NCI-H1930 (cell line): ENCODE measurements around the gene HSPB9.

ENCODE experiments used
- DNase-seq, 2 experiments: peaks; one replicate each; lab custom pipeline; 2025; lab: John Stamatoyannopoulos, UW

HSPB9 gene

DNA sequence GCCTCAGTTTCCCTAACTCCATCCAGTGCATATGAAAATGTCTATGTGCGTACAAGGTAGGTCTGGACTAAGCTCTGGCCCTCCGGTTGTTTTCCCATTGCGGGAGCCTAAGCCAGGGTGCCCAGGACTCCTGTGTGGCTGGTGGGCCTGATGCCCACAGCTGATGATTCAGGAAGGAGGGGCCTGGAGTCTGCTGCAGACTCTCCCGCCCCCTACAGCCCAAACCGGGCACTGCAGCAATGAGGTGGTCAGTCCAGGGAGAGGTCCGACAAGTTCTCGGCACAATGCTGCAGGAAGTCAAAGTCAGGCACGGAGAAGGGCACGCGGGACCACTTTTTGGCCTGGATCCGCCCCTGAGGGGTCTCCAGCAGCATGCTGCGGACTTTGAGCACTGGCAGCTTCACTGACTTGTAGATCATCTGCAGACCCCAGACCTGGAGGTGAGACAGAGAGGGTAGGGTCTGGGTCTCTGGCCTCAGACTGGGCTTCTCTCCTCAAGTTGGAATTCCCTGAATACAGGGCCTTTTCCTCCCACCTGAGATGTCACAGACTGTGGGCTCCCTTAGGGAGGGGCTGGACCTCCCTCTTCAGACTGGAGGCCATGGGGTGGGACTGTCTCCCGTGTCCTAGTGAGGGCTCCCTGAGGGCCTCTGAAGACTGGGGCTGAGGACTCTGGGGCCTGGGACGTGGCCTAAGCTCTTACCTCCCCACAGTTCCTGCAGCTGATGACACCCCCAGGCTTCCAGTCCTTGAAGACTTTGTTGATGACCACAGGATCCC lies 20.9 kb upstream of the HSPB9 start:
- DNase-seq, result peak; percentile 16 to 49

DNA sequence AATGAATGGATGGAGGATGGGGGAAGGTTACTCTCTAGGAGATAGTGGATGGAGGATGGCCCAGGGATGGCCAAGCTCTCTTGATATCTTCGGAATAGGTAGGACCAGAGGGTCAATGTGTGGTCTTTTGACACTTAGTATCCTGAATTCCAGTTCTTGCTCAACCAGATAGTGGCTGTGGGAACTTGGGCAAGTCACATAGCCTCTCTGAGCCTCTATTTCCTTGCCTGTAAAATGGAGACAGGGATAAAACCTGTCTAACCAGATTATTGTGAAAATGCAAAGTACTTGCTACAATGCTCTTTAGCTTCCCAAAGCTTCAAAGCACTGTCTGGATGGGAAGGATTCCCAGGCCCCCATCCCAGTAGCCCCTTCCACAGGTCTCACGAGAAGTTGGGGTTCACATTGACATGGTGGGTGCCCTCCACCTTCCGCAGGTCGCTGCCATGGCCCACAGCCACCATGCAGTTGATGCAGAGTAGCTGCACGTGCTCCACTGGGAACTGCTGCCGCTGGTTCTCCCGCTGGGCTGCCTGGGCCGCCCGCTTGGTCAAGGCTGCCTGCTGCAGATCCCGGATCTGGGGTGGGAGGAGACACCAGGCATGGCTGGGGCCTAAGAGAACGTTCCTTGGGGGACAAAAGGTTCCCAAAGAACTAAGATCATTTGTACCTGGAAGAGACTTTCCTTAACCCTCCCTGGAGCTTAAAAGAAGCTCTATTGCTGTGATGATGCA lies 19.2 kb upstream of the HSPB9 start:
- DNase-seq, result no peak

DNA sequence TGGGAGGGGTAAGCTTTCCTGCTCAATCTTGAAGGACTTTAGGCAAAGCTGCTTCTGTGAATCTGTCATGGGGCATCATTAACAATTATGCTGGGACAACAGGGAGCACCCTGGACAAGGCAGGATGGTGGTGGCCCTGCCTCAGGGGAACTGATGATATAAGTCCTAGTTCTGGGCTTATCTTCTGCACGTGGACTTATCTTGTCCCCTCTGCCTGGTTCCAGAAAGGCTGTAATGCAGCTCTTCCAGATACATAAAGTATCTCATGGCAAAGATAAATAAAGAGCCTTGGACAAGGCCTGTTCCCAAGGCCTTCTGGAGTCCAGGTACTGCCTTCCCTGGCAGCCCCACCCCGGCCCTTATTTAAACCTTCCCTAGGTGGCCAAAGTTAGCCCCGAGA lies 18.3 kb upstream of the HSPB9 start:
- DNase-seq, result no peak

- DNase-seq, result no peak
Measured at GRCh38 chr17:42106009-42106408, 16.6 kb upstream of the HSPB9 start.

GRCh38 chr17:42107124-42107523 lies 15.5 kb upstream of the HSPB9 start:
- DNase-seq, result no peak

DNA sequence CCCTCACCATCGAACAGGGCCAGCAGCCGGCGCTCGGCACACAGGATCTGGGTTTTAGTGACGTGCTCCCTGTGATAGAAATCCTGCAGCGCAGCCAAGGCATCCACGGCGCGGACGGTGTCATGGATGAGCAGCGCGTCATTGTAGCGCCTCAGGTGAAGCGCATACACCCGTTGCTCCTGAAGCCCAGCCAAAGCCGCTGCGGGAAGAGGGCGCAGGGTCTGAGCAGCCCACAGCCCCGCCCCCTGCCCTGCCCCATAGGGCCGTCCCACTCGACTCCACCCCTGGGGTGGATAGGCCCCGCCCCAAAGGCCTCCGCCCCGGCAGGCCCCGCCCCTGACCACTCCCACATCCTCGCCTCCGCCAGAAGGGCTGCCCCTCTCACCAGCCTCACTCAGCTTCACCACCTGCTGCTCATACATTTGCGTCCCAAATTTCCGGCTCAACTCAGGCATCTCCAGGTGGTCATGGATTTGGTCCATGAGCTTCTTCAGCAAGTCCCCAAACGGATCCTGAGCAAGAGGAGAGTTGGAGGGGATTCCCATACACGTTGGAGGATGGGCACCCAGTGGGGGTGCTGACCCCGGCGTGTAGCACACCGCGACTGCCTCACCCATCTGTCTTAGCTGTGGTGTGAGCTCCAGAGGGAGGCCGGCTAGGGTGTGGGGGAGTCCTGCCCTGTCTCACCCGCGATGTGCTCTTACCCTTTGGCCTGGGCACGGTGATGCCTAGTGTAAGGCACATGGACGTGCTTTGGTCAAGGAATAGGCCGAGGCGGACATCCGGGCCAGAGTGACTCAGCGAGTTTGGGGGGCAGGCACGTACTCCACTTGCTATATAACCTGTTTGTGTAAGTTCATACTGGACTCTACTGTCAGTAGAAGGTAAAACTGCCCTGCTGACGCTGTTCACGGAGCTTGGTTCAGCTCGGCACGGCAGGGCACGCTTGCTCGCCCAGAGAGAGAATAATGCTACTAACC lies 14.7 kb upstream of the HSPB9 start:
- peak; percentile 79 to 82 for DNase-seq

DNA sequence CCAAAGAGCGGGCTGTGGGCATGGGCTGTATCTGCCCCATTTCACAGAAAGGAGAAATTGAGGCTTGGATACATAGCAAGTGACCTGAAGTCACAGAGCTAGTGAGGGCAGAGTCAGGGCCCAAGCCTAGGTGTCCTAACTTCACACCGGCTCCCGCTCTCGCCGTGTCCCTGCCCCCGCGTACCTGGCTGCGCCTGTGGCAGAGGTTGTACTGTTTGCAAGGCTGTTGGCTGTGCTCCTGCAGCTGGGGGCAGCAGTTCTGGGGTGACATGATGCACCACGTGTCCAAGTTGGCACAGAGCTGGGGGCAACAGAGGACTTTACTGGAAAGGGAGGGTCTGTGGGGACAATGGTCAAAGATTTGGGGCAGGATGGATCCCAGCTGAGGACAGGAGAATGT lies 13.5 kb upstream of the HSPB9 start:
- no peak for DNase-seq

- no peak for DNase-seq
Measured at GRCh38 chr17:42110301-42111264, 12.0 kb upstream of the HSPB9 start.

- no peak for DNase-seq
Measured at GRCh38 chr17:42111265-42111636, 11.4 kb upstream of the HSPB9 start.

GRCh38 chr17:42111871-42112551 lies 10.6 kb upstream of the HSPB9 start:
- no peak for DNase-seq

GRCh38 chr17:42112552-42113176 lies 9.9 kb upstream of the HSPB9 start, which contains the start of gene DHX58:
TSS of gene DHX58 (minus strand) at chr17:42112714. CDS start at chr17:42111892, 822 bp downstream.
- DNase-seq, result no peak

DNA sequence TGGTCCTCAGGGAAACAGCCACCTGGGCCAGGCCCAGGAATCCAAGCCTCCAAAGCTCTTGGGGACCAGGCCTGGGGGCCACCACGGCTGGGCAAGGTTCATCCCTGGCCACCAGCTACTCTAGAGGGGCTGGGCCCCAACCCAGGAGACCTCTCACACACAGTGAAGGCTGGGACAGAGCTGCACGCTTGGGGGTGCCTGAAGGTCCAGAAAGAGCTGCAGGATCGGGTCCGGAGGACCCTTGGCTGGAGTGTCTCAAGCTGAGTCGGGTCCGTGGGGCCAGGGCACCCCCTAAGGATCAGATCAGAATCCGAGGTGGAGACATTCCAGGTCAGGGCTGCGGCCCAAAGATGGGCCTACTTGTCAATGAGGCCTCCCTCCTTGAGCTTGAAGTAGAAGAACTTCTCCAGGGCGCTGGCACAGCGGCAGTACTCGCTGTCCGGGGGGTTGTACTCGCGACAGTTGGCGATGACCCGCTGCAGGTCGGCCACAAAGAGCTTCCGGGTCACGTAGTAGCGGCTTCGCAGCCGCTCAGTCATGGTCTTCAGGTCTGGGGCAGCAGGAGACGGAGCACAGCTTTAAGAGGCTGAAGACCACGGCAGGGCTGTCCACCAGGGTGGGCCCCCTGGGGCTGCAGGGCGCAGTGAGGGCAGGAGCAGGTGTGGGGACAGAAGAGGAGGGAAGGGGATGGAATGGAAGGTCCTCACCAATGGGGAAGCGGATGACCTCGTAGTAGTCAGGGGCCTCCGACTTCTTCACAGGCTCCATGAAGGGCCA lies 9.1 kb upstream of the HSPB9 start:
- no peak for DNase-seq

DNA sequence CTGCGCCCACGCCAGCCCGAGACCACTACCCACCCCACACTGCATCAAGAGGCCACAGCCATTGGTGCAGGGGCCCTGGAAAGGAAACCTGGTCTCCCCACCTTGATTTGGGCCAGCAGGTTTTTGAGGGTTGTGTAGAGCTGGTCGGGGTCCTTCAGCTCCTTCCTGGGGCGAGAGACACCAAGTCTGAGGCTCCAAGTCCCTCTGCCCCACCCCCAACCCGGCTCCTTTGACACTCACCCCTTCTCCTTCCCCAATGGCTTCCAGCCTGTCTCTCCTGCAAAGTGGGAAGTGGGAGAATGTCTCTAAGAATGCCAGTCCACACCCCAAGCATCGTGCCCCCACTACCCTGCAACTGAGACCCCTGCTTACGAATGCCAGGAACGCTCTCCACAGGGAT lies 8.5 kb upstream of the HSPB9 start:
- DNase-seq, result no peak

- DNase-seq, result peak; percentile 41 to 66
Measured at GRCh38 chr17:42116705-42117396, 5.8 kb upstream of the HSPB9 start.

- DNase-seq, result no peak
Measured at GRCh38 chr17:42117397-42118125, 5.0 kb upstream of the HSPB9 start.

- no peak for DNase-seq
Measured at GRCh38 chr17:42118126-42118510, 4.5 kb upstream of the HSPB9 start.

GRCh38 chr17:42118545-42118944 lies 4.1 kb upstream of the HSPB9 start:
- peak; percentile 13 to 19 for DNase-seq

DNA sequence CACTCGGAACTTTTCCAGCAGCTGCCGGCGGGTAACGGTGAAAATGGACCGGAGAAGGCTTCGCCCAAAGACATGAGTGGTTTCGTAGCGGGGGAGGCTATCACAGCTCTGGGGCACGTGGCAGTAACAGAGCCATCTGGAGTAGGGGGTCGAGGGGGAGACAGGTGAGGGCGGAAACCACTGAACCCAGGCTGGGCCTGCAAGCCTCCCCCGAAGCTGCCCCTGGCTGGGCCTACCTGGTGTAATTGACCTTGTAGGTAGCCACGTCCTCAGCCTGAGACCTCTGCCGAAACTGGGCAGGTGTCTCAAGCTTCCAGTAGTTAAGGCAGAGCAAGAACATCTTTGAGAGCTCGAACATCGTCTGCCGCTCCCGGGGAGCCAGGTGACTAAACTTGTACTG lies 3.3 kb upstream of the HSPB9 start:
- no peak for DNase-seq
